Pancreas (tissue), 10 donors: Measurements from ENCODE around the gene BCAS3. TPM values are rescaled to one million over a fixed set of nuclear protein-coding genes. Genes with fewer than 3 reads are reported as not detected.

ENCODE experiments used
- ATAC-seq, 4 donors: fragments of 200-7000 bp; cut with Tn5 transposase; one replicate each; pipeline versions ENCODE4 v1.8.0 to v1.9.1; 2020; ENCODE audit warnings: mild to moderate bottlenecking in 4 of 4, moderate library complexity in 4 of 4
- DNase-seq, 6 donors: peaks; one replicate each; pipeline ENCODE4 v3.0.0-alpha.2; 2020
- FAIRE-seq: peaks from 2 replicates; lab custom pipeline; 2012; peaks lifted over from hg19 to GRCh38; lab: Jason Lieb, UNC
- H3K27ac ChIP-seq, 4 donors: fragments of 200-600 bp; sonication (generic); 1 replicate in 3 of 4; 2 replicates in 1 of 4; pipeline versions ENCODE4 v1.5.0 to v1.8.0; 2020
- H3K27me3 ChIP-seq, 4 donors: fragments of 200-600 bp; one replicate each; pipeline ENCODE4 v1.8.0; 2021
- H3K36me3 ChIP-seq, 3 donors: fragments of 200-600 bp; sonication (generic) in 1 of 3; one replicate each; pipeline versions ENCODE4 v1.5.0 to v1.8.0; 2020 to 2021
- H3K4me1 ChIP-seq, 3 donors: fragments of 200-600 bp; one replicate each; pipeline ENCODE4 v1.8.0; 2021
- H3K4me3 ChIP-seq, 4 donors: fragments of 200-600 bp; sonication (generic) in 2 of 4; one replicate each; pipeline versions ENCODE4 v1.5.0 to v1.8.0; 2020 to 2021
- H3K9me3 ChIP-seq, 4 donors: fragments of 200-600 bp; one replicate each; pipeline ENCODE4 v1.8.0; 2021
- CTCF ChIP-seq, 4 donors: fragments of 200-600 bp; sonication (generic) in 3 of 4; IDR thresholded peaks; one replicate each; pipeline versions ENCODE4 v1.5.0 to v1.8.0; 2021; ENCODE audit warnings: antibody characterized with exemption in 4 of 4
- WGBS, 2 donors: extraction: QIAGEN DNeasy Blood & Tissue Kit; methylation state at CpG; one replicate each; pipeline ENCODE4 v1.1.7; 2013; 5-methylcytosine and 5-hydroxymethylcytosine counted together
- intact Hi-C, 3 donors: fragments of 100-400 bp; cut with DNase I; formaldehyde crosslinking; loops; one replicate each; pipeline versions ENCODE4 v1.11.1 to v1.14.2; 2022
- polyA plus RNA-seq, 2 donors: library from polyadenylated mRNA; stranded (reverse); fragments of 200-250 nt; gene quantifications; one replicate each; pipeline ENCODE4 v1.2.3, GENCODE V29; 2013
- total RNA-seq, 6 donors: library from RNA; stranded (reverse); fragmentation: NEBNext Ultra II Directional in 4 of 6; extraction: Animal tissue kit (Norgen Biotek cat#: 25700) in 4 of 6; gene quantifications; one replicate each; pipeline versions ENCODE4 v1.2.1 to v1.2.4, GENCODE V29; 2021 to 2023
- donor health status: healthy with polysubstance abuse.
- donor health status: DM: no; HTN: no; CAD: no; lungs with moderate emphysema.
- donor health status: DM: no; HTN: no; CAD: no.
- donor health status: control.
- donor health status: control.
- donor health status: Bipolar disorder and iron deficiency.
- donor health status: DM: yes; HTN: yes; CAD: no.
- donor health status: DM: no; HTN: no; CAD: no.
- donor health status: DM: no; HTN: no; CAD: no.
- donor health status: DM: yes; HTN: yes; CAD: no.

BCAS3 gene
- total and polyA plus RNA-seq, 8 donors = 4.6 to 27.7 (median 13.2) TPM

GRCh38 chr17:61360318-61360943, 682.8 kb downstream of the BCAS3 start:
- intact Hi-C loops = no loop called here
- H3K4me3 ChIP-seq = no peak overlapping the region
- H3K4me1 ChIP-seq = no peaks in the 10 kb centered on the region
- no peak for TF ChIP-seq CTCF (IDR thresholded peaks at IDR 0.05)
- no peaks in the 10 kb centered on the region for H3K36me3 ChIP-seq
- H3K27ac ChIP-seq = no peak overlapping the region
- no peak for ATAC-seq
- no peak for DNase-seq
- WGBS, 2 donors = 90 to 94% methylated on average over 3 of the region's 3 CpGs
- no peak for FAIRE-seq
- no peaks in the 10 kb centered on the region for H3K9me3 ChIP-seq
- H3K27me3 ChIP-seq = no peaks in the 10 kb centered on the region

GRCh38 chr17:61361084-61361483, 683.4 kb downstream of the BCAS3 start:
- no peak for ATAC-seq
- no peak for TF ChIP-seq CTCF (IDR thresholded peaks at IDR 0.05)
- H3K4me3 ChIP-seq = no peak overlapping the region
- H3K36me3 ChIP-seq = no peaks in the 10 kb centered on the region
- H3K27me3 ChIP-seq = no peaks in the 10 kb centered on the region
- 92 to 95% methylated on average over 2 of the region's 2 CpGs for WGBS, 2 donors
- no peak for FAIRE-seq
- intact Hi-C loops = no loop called here
- H3K27ac ChIP-seq = no peak overlapping the region
- no peaks in the 10 kb centered on the region for H3K4me1 ChIP-seq
- no peaks in the 10 kb centered on the region for H3K9me3 ChIP-seq
- no peak for DNase-seq

GRCh38 chr17:61362396-61362795, 684.7 kb downstream of the BCAS3 start:
- no peak for TF ChIP-seq CTCF (IDR thresholded peaks at IDR 0.05)
- FAIRE-seq = no peak
- WGBS, 2 donors = 90 to 94% methylated on average over 5 of the region's 5 CpGs

GRCh38 chr17:61362852-61363600, 685.4 kb downstream of the BCAS3 start:
- no peak overlapping the region for H3K27ac ChIP-seq
- 92 to 94% methylated on average over 9 of the region's 9 CpGs for WGBS, 2 donors
- H3K4me3 ChIP-seq = no peak overlapping the region
- H3K4me1 ChIP-seq = no peaks in the 10 kb centered on the region
- no peaks in the 10 kb centered on the region for H3K36me3 ChIP-seq
- intact Hi-C loops = no loop called here
- FAIRE-seq (no peak), ATAC-seq (no peak), DNase-seq (no peak)
- H3K27me3 ChIP-seq = no peaks in the 10 kb centered on the region
- no peaks in the 10 kb centered on the region for H3K9me3 ChIP-seq
- TF ChIP-seq CTCF (IDR thresholded peaks at IDR 0.05) = no peak

More at GRCh38 chr17:61362396-61362795, 684.7 kb downstream of the BCAS3 start:
- intact Hi-C loops = no loop called here
- ATAC-seq = no peak
- no peak overlapping the region for H3K27ac ChIP-seq
- H3K9me3 ChIP-seq = no peaks in the 10 kb centered on the region
- H3K4me1 ChIP-seq = no peaks in the 10 kb centered on the region
- no peaks in the 10 kb centered on the region for H3K27me3 ChIP-seq
- no peak for DNase-seq
- H3K36me3 ChIP-seq = no peaks in the 10 kb centered on the region
- no peak overlapping the region for H3K4me3 ChIP-seq
